Sigmoid colon (tissue), 7 donors: Measurements from ENCODE around the gene SNX19. TPM values are rescaled to one million over a fixed set of nuclear protein-coding genes. Genes with fewer than 3 reads are reported as not detected.

ENCODE experiments used
- DNase-seq: peaks from one replicate; pipeline ENCODE4 v3.0.0-alpha.2; 2019
- H3K27ac ChIP-seq, 4 donors: fragments of 200-600 bp; sonication (generic); one replicate each; pipeline ENCODE4 v1.5.1; 2016 to 2019; ENCODE audit warnings: mild to moderate bottlenecking in 1 of 4
- H3K27me3 ChIP-seq, 3 donors: fragments of 200-600 bp; sonication (generic); one replicate each; pipeline ENCODE4 v1.5.1; 2019; ENCODE audit warnings: mild to moderate bottlenecking in 1 of 3
- H3K36me3 ChIP-seq, 4 donors: fragments of 200-600 bp; sonication (generic); one replicate each; pipeline ENCODE4 v1.5.1; 2016 to 2019
- H3K4me1 ChIP-seq, 4 donors: fragments of 200-600 bp; sonication (generic); one replicate each; pipeline ENCODE4 v1.5.1; 2017 to 2019
- H3K4me3 ChIP-seq, 4 donors: fragments of 200-600 bp; sonication (generic); one replicate each; pipeline ENCODE4 v1.5.1; 2017 to 2019; ENCODE audit warnings: mild to moderate bottlenecking in 2 of 4, moderate library complexity in 1 of 4
- H3K9me3 ChIP-seq, 4 donors: fragments of 200-600 bp in 3 of 4; sonication (generic) in 3 of 4; one replicate each; pipeline versions ENCODE4 v1.5.1 to v1.6.1; 2013 to 2019
- CTCF ChIP-seq, 4 experiments: fragments of 450-650 bp in 3 of 4; fragments of 200-600 bp in 1 of 4; IDR thresholded peaks; one replicate each; pipeline ENCODE4 v1.5.1; 2016 to 2019; ENCODE audit warnings: antibody characterized with exemption in 4 of 4, mild to moderate bottlenecking in 3 of 4, moderate library complexity in 2 of 4
- EP300 ChIP-seq, 4 donors: sonication (generic); formaldehyde crosslinking; IDR thresholded peaks; one replicate each; pipeline ENCODE4 v1.6.1; 2017; ENCODE audit warnings: antibody characterized with exemption in 4 of 4
- POLR2A ChIP-seq, 2 donors: fragments of 450-650 bp; IDR thresholded peaks; one replicate each; pipeline ENCODE4 v1.6.1; 2016; ENCODE audit warnings: antibody characterized with exemption in 2 of 2, mild to moderate bottlenecking in 2 of 2, moderate library complexity in 2 of 2
- POLR2AphosphoS5 ChIP-seq, 4 donors: sonication (generic); formaldehyde crosslinking; IDR thresholded peaks; one replicate each; pipeline ENCODE4 v1.6.1; 2017; ENCODE audit warnings: antibody characterized with exemption in 4 of 4
- WGBS, 2 donors: extraction: QIAGEN DNeasy Blood & Tissue Kit; methylation state at CpG; one replicate each; pipeline ENCODE4 v1.1.7; 2013; 5-methylcytosine and 5-hydroxymethylcytosine counted together
- intact Hi-C: fragments of 100-400 bp; cut with DNase I; formaldehyde crosslinking; loops from one replicate; pipeline ENCODE4 v1.15.1; 2023
- polyA plus RNA-seq, 3 donors: library from polyadenylated mRNA; stranded (reverse); fragments of 200-250 nt; gene quantifications; one replicate each; pipeline ENCODE4 v1.2.3, GENCODE V29; 2013
- total RNA-seq, 4 donors: library from RNA; depleted of rRNA; stranded (reverse); fragments of >200 nt; gene quantifications; one replicate each; pipeline ENCODE4 v1.1.0, GENCODE V29; 2016
- donor health status: healthy with polysubstance abuse.
- donor health status: Bipolar disorder and iron deficiency.
- donor health status: healthy.

The SNX19 gene
- total and polyA plus RNA-seq, 7 donors: 14.1 to 124 (median 72.1) TPM

GRCh38 chr11:130881475-130882137 lies 34.7 kb downstream of the SNX19 start:
- Histone ChIP-seq H3K4me1 (peaks cover 0 to 40% (median 28%) of the 10 kb centered on the region in 4 donors), H3K27ac (no peak overlapping the region), H3K36me3 (peaks cover 33 to 79% (median 41%) of the 10 kb centered on the region in 4 donors), H3K27me3 (no peaks in the 10 kb centered on the region), H3K4me3 (no peak overlapping the region), H3K9me3 (no peaks in the 10 kb centered on the region)
- 89 to 94% methylated on average over 7 of the region's 7 CpGs for WGBS, 2 donors
- DNase-seq: no peak
- TF ChIP-seq EP300 (IDR thresholded peaks at IDR 0.05) (no peak), POLR2AphosphoS5 (IDR thresholded peaks at IDR 0.05) (no peak), CTCF (IDR thresholded peaks at IDR 0.05) (no peak), POLR2A (IDR thresholded peaks at IDR 0.05) (no peak)
- intact Hi-C loops: no loop called here

GRCh38 chr11:130879836-130880235 lies 36.4 kb downstream of the SNX19 start:
- H3K27me3 ChIP-seq: no peaks in the 10 kb centered on the region
- H3K4me1 ChIP-seq: peaks cover 0 to 31% (median 24%) of the 10 kb centered on the region in 4 donors
- H3K27ac ChIP-seq: no peak overlapping the region
- H3K9me3 ChIP-seq: no peaks in the 10 kb centered on the region
- TF ChIP-seq CTCF (IDR thresholded peaks at IDR 0.05): no peak
- TF ChIP-seq POLR2AphosphoS5 (IDR thresholded peaks at IDR 0.05): no peak
- TF ChIP-seq EP300 (IDR thresholded peaks at IDR 0.05): no peak
- TF ChIP-seq POLR2A (IDR thresholded peaks at IDR 0.05): no peak
- no peak overlapping the region for H3K4me3 ChIP-seq
- intact Hi-C loops: no loop called here
- peaks cover 33 to 88% (median 47%) of the 10 kb centered on the region in 4 donors for H3K36me3 ChIP-seq
- DNase-seq: no peak

GRCh38 chr11:130876931-130877915 lies 39.1 kb downstream of the SNX19 start:
- Histone ChIP-seq H3K4me1 (peaks cover 0 to 22% (median 14%) of the 10 kb centered on the region in 4 donors), H3K27ac (peak overlapping the region; percentile 39 to 60 (median 56)), H3K27me3 (no peaks in the 10 kb centered on the region), H3K36me3 (peaks cover 33 to 83% (median 51%) of the 10 kb centered on the region in 4 donors), H3K4me3 (no peak overlapping the region), H3K9me3 (no peaks in the 10 kb centered on the region)
- DNase-seq: no peak
- intact Hi-C loops: no loop called here
- 71 to 84% methylated on average over 6 of the region's 6 CpGs for WGBS, 2 donors
- TF ChIP-seq POLR2A (IDR thresholded peaks at IDR 0.05): no peak
- TF ChIP-seq CTCF (IDR thresholded peaks at IDR 0.05): no peak
- TF ChIP-seq POLR2AphosphoS5 (IDR thresholded peaks at IDR 0.05): peak in 3 of 4 donors; percentile 20 to 24 (median 22)

- 74 to 84% methylated on average over 4 of the region's 4 CpGs for WGBS, 2 donors
- Histone ChIP-seq H3K27ac (peak overlapping the region in 2 of 4 donors; percentile 58 to 60), H3K4me1 (peaks cover 0 to 28% (median 18%) of the 10 kb centered on the region in 4 donors), H3K36me3 (peaks cover 33 to 76% (median 45%) of the 10 kb centered on the region in 4 donors), H3K9me3 (no peaks in the 10 kb centered on the region), H3K4me3 (no peak overlapping the region), H3K27me3 (no peaks in the 10 kb centered on the region)
- intact Hi-C loops: no loop called here
- TF ChIP-seq POLR2AphosphoS5 (IDR thresholded peaks at IDR 0.05): no peak
- TF ChIP-seq POLR2A (IDR thresholded peaks at IDR 0.05): no peak
- TF ChIP-seq CTCF (IDR thresholded peaks at IDR 0.05): no peak
- no peak for TF ChIP-seq EP300 (IDR thresholded peaks at IDR 0.05)
- DNase-seq: no peak
These were observed 40.2 kb downstream of the SNX19 start for GRCh38 chr11:130876100-130876499.
